Astrocyte (in vitro differentiated cells and primary cell): ENCODE measurements around the gene STK4. TPM values are rescaled to one million over a fixed set of nuclear protein-coding genes. Genes with fewer than 3 reads are reported as not detected.
A peak's percentile ranks its signal among the peaks of the same experiment; 100 is the strongest.

ENCODE experiments used
- DNase-seq: peaks from one replicate; pipeline ENCODE4 v3.0.0-alpha.2; 2010; ENCODE audit warnings: low read depth
- FAIRE-seq: peaks from 2 replicates; lab custom pipeline; 2011; peaks lifted over from hg19 to GRCh38; lab: Jason Lieb, UNC
- H2AFZ ChIP-seq: 2 replicates; pipeline ENCODE4 v1.6.0; 2012; ENCODE audit warnings: low read depth, low read length, inconsistent platforms
- H3K27ac ChIP-seq: 2 replicates; pipeline ENCODE4 v1.5.1; 2011; ENCODE audit warnings: low read depth, low read length, inconsistent platforms
- H3K27me3 ChIP-seq: 2 replicates; pipeline ENCODE4 v1.6.0; 2011; ENCODE audit warnings: low read length, inconsistent platforms; ENCODE audit not compliant: insufficient read depth
- H3K36me3 ChIP-seq: 2 replicates; pipeline ENCODE4 v1.5.1; 2011; ENCODE audit warnings: low read length, inconsistent platforms; ENCODE audit not compliant: insufficient read depth
- H3K4me1 ChIP-seq: 2 replicates; pipeline ENCODE4 v1.5.1; 2011; ENCODE audit warnings: low read length, inconsistent platforms; ENCODE audit not compliant: insufficient read depth
- H3K4me2 ChIP-seq: 2 replicates; pipeline ENCODE4 v1.6.0; 2012; ENCODE audit warnings: low read length, inconsistent platforms
- H3K4me3 ChIP-seq: 2 replicates; pipeline ENCODE4 v1.5.1; 2011; ENCODE audit warnings: low read depth, mild to moderate bottlenecking, low read length, inconsistent platforms; ENCODE audit not compliant: insufficient read depth
- H3K79me2 ChIP-seq: 2 replicates; pipeline ENCODE4 v1.6.0; 2012; ENCODE audit warnings: mild to moderate bottlenecking, low read length, inconsistent platforms; ENCODE audit not compliant: insufficient read depth
- H3K9ac ChIP-seq: 2 replicates; pipeline ENCODE4 v1.6.0; 2012; ENCODE audit warnings: mild to moderate bottlenecking, low read length, inconsistent platforms
- H3K9me3 ChIP-seq: 2 replicates; pipeline ENCODE4 v1.5.1; 2012; ENCODE audit warnings: low read depth, mild to moderate bottlenecking, low read length, inconsistent platforms; ENCODE audit not compliant: insufficient read depth
- H4K20me1 ChIP-seq: 2 replicates; pipeline ENCODE4 v1.6.0; 2012; ENCODE audit warnings: low read length, inconsistent platforms; ENCODE audit not compliant: insufficient read depth
- H3K27ac Mint-ChIP-seq: one replicate; pipeline ENCODE4 v1.8.0; 2021; ENCODE audit warnings: mild to moderate bottlenecking, mixed read lengths; ENCODE audit not compliant: unreplicated experiment
- H3K27me3 Mint-ChIP-seq: one replicate; pipeline ENCODE4 v1.8.0; 2021; ENCODE audit warnings: low read depth, mixed read lengths; ENCODE audit not compliant: unreplicated experiment
- H3K36me3 Mint-ChIP-seq: one replicate; pipeline ENCODE4 v1.8.0; 2021; ENCODE audit warnings: low read depth, mixed read lengths; ENCODE audit not compliant: unreplicated experiment
- H3K4me1 Mint-ChIP-seq: one replicate; pipeline ENCODE4 v1.8.0; 2021; ENCODE audit warnings: low read depth, mixed read lengths; ENCODE audit not compliant: unreplicated experiment
- H3K4me3 Mint-ChIP-seq: one replicate; pipeline ENCODE4 v1.8.0; 2021; ENCODE audit warnings: mild to moderate bottlenecking, moderate library complexity, mixed read lengths; ENCODE audit not compliant: unreplicated experiment
- H3K9me3 Mint-ChIP-seq: one replicate; pipeline ENCODE4 v1.8.0; 2021; ENCODE audit warnings: mild to moderate bottlenecking, mixed read lengths; ENCODE audit not compliant: unreplicated experiment
- EZH2 ChIP-seq: IDR thresholded peaks from 2 replicates; pipeline ENCODE4 v1.6.1; 2012; ENCODE audit warnings: mild to moderate bottlenecking, low read length, inconsistent platforms; ENCODE audit not compliant: insufficient read depth
- total RNA-seq: library from RNA; stranded (reverse); gene quantifications from 2 replicates; pipeline ENCODE4 v1.2.1, GENCODE V29; 2021
- TF ChIP-seq, protein P1 (sequence below): IDR thresholded peaks from 2 replicates; pipeline ENCODE4 v1.5.1; 2011; ENCODE audit warnings: low read depth, mild to moderate bottlenecking, inconsistent platforms, low read length, moderate library complexity; ENCODE audit not compliant: insufficient read depth

The STK4 gene
- total RNA-seq, 1 donor from 2014 or later = 41.4 TPM

DNA sequence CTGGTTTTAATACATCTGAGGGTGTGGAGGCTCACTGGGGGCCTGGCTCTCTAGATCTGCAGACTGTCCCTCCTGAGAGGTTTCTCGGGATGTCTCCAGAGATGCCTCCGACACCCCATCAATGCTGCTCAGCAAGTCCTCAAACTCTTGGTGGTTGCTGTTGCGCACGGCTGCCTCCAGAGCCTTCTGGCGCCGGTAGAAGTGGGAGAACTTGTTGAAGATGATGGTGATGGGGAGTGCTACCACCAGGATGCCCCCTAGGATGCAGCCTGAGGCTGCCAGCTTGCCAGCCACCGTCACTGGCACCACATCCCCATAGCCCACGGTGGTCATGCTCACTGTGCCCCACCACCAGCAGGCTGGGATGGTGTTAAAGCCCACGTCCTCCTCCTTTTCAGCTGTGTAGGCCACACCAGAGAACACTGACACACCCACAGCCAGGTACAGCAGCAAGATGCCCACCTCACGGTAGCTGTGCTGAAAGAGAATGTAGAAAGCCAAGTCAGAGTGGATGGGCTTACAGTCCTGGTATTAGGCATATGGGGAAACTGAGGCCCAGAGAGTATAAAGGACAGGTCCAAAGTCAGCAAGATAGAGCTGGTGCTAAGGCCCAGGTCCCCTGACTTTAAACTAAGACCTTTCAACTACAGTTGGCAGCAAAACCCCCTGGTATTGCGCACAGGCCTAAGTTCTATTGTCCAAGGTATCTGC is 128.7 kb downstream of the STK4 start:
- FAIRE-seq = no peak
- H3K27me3 Mint-ChIP-seq = peaks cover 16% of the 10 kb centered on the region
- no peak overlapping the region for H3K27ac ChIP-seq
- peaks cover 3% of the 10 kb centered on the region for H3K9me3 Mint-ChIP-seq
- H4K20me1 ChIP-seq = no peaks in the 10 kb centered on the region
- no peak overlapping the region for H2AFZ ChIP-seq
- no peak overlapping the region for H3K27ac Mint-ChIP-seq
- H3K4me1 Mint-ChIP-seq = peaks cover 7% of the 10 kb centered on the region
- H3K36me3 Mint-ChIP-seq = peaks cover 10% of the 10 kb centered on the region
- H3K27me3 ChIP-seq = peaks cover 29% of the 10 kb centered on the region
- no peak for DNase-seq
- H3K9me3 ChIP-seq = no peaks in the 10 kb centered on the region
- no peak overlapping the region for H3K4me2 ChIP-seq
- H3K79me2 ChIP-seq = no peaks in the 10 kb centered on the region
- no peak overlapping the region for H3K4me3 ChIP-seq
- H3K9ac ChIP-seq = no peak overlapping the region
- no peak for TF ChIP-seq EZH2
- TF ChIP-seq, protein P1, sequence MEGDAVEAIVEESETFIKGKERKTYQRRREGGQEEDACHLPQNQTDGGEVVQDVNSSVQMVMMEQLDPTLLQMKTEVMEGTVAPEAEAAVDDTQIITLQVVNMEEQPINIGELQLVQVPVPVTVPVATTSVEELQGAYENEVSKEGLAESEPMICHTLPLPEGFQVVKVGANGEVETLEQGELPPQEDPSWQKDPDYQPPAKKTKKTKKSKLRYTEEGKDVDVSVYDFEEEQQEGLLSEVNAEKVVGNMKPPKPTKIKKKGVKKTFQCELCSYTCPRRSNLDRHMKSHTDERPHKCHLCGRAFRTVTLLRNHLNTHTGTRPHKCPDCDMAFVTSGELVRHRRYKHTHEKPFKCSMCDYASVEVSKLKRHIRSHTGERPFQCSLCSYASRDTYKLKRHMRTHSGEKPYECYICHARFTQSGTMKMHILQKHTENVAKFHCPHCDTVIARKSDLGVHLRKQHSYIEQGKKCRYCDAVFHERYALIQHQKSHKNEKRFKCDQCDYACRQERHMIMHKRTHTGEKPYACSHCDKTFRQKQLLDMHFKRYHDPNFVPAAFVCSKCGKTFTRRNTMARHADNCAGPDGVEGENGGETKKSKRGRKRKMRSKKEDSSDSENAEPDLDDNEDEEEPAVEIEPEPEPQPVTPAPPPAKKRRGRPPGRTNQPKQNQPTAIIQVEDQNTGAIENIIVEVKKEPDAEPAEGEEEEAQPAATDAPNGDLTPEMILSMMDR = no peak
- H3K4me1 ChIP-seq = peaks cover 6% of the 10 kb centered on the region
- H3K4me3 Mint-ChIP-seq = no peak overlapping the region
- H3K36me3 ChIP-seq = no peaks in the 10 kb centered on the region

DNA sequence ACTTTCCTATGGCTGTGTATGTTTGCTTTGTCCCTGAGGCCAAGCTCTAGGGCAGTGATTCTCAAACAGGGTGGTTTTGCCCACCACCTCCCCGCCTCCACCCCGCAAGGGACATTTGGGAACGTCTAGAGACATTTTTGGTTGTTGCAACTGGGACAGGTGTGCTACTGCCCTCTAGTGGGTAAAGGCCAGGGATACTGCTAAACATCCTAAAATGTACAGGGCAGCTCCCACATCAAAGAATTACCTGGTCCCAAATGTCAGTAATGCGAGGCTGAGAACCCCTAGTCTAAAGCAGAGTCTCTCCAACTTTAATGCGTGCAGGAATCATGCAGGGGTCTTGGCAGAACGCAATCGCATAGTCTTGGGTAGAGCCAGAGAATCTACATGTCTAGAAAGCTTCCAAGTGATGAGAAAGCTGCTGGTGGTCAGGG is 129.5 kb downstream of the STK4 start:
- Mint-ChIP-seq H3K4me3 (no peak overlapping the region), H3K9me3 (peaks cover 3% of the 10 kb centered on the region), H3K27ac (no peak overlapping the region), H3K4me1 (peaks cover 1% of the 10 kb centered on the region), H3K36me3 (peaks cover 10% of the 10 kb centered on the region), H3K27me3 (peaks cover 20% of the 10 kb centered on the region)
- Histone ChIP-seq H3K36me3 (no peaks in the 10 kb centered on the region), H3K27me3 (peaks cover 29% of the 10 kb centered on the region), H4K20me1 (no peaks in the 10 kb centered on the region), H3K27ac (no peak overlapping the region), H3K4me1 (peaks cover 6% of the 10 kb centered on the region), H3K9me3 (no peaks in the 10 kb centered on the region), H3K79me2 (no peaks in the 10 kb centered on the region), H2AFZ (no peak overlapping the region), H3K9ac (no peak overlapping the region), H3K4me3 (no peak overlapping the region), H3K4me2 (no peak overlapping the region)
- DNase-seq (no peak), FAIRE-seq (no peak)
- no peak for TF ChIP-seq EZH2
- TF ChIP-seq, protein P1 = peak; percentile 66

DNA sequence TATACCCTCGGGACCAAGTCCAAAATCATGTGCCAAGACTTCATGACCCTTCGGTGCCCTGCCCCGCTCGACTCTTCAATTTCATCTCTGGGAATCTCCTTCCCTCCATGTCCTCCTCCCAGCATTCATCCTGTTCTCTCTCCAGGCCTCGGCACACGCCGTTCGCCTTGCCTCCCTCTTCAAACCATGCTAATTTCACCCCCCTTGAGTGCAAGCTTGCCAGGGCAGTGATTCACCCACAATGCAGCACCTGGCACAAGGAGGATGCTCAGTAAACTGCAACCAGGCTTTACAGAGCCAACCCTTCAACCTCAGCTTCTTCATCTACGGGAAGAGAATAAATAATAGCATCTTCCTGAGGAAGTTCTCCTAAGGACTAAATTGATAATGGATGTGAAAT is 130.5 kb downstream of the STK4 start:
- H2AFZ ChIP-seq = no peak overlapping the region
- peaks cover 6% of the 10 kb centered on the region for H3K4me1 ChIP-seq
- no peak overlapping the region for H3K4me3 ChIP-seq
- no peak overlapping the region for H3K9ac ChIP-seq
- Mint-ChIP-seq H3K9me3 (no peaks in the 10 kb centered on the region), H3K27ac (no peak overlapping the region), H3K36me3 (peaks cover 10% of the 10 kb centered on the region), H3K4me1 (peaks cover 4% of the 10 kb centered on the region), H3K4me3 (no peak overlapping the region), H3K27me3 (peaks cover 20% of the 10 kb centered on the region)
- H4K20me1 ChIP-seq = no peaks in the 10 kb centered on the region
- no peak overlapping the region for H3K4me2 ChIP-seq
- no peak overlapping the region for H3K27ac ChIP-seq
- H3K9me3 ChIP-seq = no peaks in the 10 kb centered on the region
- no peak for TF ChIP-seq EZH2
- no peaks in the 10 kb centered on the region for H3K79me2 ChIP-seq
- FAIRE-seq (no peak), DNase-seq (no peak)
- no peaks in the 10 kb centered on the region for H3K36me3 ChIP-seq
- peaks cover 29% of the 10 kb centered on the region for H3K27me3 ChIP-seq
